ENCODE results near the gene ZGPAT.

Gene ZGPAT

DNA sequence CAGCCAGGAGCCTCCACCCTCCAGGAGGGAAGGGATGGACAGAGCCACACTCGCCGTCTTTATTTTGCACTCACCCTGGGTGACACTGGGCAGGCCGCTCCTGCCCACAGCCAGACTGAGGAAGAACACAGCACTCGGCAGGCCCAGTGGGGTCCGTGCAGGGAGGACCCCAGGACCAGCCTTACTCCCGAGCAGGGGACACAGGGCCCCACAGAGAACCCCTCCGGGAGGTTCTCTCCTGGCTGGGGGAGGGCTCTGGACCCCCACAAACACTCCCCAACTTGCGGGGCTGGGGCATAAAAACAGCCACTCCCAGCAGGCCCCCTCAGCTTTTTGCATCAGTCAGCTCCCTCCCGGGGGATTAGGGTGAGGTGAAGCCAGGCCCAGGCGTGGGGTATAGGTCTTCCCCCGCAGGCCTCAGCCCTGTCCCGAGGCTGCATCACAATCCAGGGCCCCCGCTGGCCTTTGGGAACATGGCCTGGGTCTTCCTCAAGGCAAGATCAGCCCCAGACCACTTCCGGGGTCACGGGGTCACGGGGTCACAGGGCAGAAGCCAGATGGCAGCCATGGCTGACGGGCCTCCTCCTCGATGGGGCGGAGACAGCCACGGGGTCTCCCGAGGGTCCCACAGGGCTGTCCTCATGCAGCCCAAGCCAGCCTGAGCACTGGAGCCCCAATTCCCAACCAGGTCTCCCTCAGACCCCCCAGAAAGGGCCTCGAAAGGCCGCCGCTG lies 8.2 kb upstream of the ZGPAT start:
- TF ChIP-seq, protein P1, sequence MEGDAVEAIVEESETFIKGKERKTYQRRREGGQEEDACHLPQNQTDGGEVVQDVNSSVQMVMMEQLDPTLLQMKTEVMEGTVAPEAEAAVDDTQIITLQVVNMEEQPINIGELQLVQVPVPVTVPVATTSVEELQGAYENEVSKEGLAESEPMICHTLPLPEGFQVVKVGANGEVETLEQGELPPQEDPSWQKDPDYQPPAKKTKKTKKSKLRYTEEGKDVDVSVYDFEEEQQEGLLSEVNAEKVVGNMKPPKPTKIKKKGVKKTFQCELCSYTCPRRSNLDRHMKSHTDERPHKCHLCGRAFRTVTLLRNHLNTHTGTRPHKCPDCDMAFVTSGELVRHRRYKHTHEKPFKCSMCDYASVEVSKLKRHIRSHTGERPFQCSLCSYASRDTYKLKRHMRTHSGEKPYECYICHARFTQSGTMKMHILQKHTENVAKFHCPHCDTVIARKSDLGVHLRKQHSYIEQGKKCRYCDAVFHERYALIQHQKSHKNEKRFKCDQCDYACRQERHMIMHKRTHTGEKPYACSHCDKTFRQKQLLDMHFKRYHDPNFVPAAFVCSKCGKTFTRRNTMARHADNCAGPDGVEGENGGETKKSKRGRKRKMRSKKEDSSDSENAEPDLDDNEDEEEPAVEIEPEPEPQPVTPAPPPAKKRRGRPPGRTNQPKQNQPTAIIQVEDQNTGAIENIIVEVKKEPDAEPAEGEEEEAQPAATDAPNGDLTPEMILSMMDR (IDR thresholded peaks at IDR 0.05; ENCODE audit: control extremely low read depth, extremely low read depth, low read depth, missing control alignments), result no peak
- DNase-seq (ENCODE audit: extremely low spot score), result no peak
- POLR2A ChIA-PET, result no interaction called here
- CTCF ChIA-PET, result no interaction called here

- TF ChIP-seq, protein P1 (IDR thresholded peaks at IDR 0.05; ENCODE audit: control extremely low read depth, extremely low read depth, low read depth, missing control alignments), result no peak
- no peak for DNase-seq (ENCODE audit: extremely low spot score)
- POLR2A ChIA-PET, result no interaction called here
- CTCF ChIA-PET, result no interaction called here
Measured at GRCh38 chr20:63700199-63701050, 7.4 kb upstream of the ZGPAT start.

DNA sequence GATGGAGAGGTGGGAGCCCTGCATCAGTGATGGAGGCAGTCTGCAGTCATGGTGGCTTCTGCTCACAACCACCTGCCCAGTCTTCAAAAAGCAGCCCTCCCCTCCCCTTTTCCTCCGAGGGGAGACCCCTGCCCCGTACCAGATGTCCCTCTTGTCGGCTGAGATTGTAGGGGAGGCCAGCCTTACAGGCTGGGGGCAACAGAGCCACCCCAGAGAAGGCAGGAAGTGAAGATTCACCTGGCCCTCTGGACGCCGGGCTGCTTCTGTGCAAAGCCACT lies 6.8 kb upstream of the ZGPAT start:
- DNase-seq (ENCODE audit: extremely low spot score), result no peak
- CTCF ChIA-PET, result no interaction called here
- POLR2A ChIA-PET, result no interaction called here
- TF ChIP-seq, protein P1 (IDR thresholded peaks at IDR 0.05; ENCODE audit: control extremely low read depth, extremely low read depth, low read depth, missing control alignments), result no peak

DNA sequence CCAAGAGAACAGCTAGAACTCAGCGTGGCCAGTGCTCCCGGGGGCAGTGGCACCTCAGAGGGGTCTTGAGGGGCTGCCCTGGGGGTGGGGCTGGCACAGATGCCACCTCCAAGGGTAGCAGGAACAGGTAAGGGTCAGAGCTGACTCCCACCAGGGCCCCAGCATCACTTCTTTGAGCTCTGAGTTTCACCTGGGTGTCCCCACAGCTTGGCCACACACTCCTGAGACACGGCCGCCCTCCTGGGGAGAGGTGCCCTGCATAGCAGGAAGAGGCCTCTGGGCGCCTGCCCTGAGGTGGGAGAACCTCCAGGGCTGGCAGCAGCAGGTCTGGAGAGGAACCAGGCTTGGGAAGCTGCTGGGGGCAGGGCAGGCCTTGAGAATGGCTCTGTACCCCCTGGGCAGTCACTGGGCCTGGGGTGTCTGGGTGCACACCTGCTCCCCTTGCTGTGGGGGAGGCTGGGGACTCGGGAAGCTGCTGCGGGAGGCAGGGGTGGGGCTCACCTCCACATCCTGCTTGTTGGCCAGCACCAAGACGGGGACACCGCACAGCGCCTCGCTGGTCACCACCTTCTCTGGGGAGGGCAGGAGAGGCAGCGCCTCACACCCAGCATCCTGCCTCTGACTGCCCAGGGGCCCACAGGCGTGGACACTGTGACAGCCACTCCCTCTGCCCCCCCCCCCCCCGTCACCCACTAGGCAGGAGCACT lies 6.4 kb upstream of the ZGPAT start:
- ChIA-PET CTCF (no interaction called here), POLR2A (no interaction called here)
- no peak for DNase-seq (ENCODE audit: extremely low spot score)
- TF ChIP-seq, protein P1 (IDR thresholded peaks at IDR 0.05; ENCODE audit: control extremely low read depth, extremely low read depth, low read depth, missing control alignments), result no peak

- DNase-seq (ENCODE audit: extremely low spot score), result no peak
- TF ChIP-seq, protein P1 (IDR thresholded peaks at IDR 0.05; ENCODE audit: control extremely low read depth, extremely low read depth, low read depth, missing control alignments), result no peak
- CTCF ChIA-PET, result no interaction called here
- POLR2A ChIA-PET, result no interaction called here
Measured at GRCh38 chr20:63702036-63702665, 5.7 kb upstream of the ZGPAT start.

- no peak for DNase-seq (ENCODE audit: extremely low spot score)
- ChIA-PET CTCF (no interaction called here), POLR2A (no interaction called here)
- TF ChIP-seq, protein P1 (IDR thresholded peaks at IDR 0.05; ENCODE audit: control extremely low read depth, extremely low read depth, low read depth, missing control alignments), result no peak
Measured at GRCh38 chr20:63702751-63703470, 4.9 kb upstream of the ZGPAT start.
